ENCODE data around the gene TFR2. TPM values are rescaled to one million over a fixed set of nuclear protein-coding genes. Genes with fewer than 3 reads are reported as not detected.

The TFR2 gene
- total and polyA plus RNA-seq, 11 donors = 0.08 to 0.59 (median 0.40) TPM; not detected in 5

DNA sequence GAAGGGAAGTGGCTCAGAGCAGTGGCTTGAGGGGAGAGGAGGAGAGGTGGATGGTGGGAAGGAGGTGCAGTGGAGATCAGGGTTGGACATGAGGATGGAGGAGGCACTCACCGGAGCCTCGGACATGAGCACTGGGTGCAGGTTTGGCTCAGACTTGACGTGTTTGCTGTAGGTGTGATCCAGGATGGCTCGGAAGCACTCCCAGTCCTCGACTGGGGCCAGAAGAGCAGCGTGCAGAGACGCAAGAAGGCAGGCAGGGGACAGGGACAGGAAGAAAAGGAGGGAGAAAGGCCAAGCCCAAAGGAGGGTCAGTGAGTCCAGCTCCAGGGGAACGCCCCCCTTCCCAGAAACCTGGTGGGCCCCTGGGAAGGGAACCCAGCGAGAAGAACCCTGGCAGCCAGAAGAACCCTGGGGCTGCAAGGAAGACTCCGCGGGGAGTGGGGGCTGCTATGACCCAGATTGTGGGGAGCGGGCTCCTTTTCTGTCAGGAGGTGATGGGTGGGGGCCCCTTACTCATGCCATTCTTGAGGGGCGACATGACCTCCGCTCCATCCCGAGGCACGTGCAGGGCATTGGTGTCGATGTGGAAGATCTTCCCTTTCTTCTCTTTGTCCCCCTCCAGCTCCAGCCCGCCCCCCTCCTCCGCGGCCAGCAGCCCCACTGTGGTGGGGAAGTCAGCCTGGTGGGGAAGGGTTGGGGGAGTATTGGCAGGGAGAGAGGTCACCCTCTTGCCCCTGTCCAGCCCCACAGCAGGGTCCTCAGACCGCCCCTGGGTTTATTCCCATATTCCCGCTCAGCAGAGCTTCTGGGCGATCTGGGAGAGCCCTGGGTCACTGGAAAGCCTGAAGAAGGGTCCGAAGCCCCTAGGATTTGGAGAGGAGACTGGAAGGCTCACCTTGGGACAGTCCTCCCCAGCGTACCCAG lies 13.8 kb upstream of the TFR2 start:
- WGBS, 4 donors = 42 to 55% (median 54%) methylated on average over 25 of the region's 25 CpGs
- intact Hi-C loops (cut with DNase I) = loop anchor here in 1 of 10 donors (1.0 kb wide), 1 partner anchor 14 kb away; no protein-coding TSS in a partner anchor
- DNase-seq = no peak
- H3K27me3 ChIP-seq = peaks cover 16 to 82% (median 37%) of the 10 kb centered on the region in 9 donors
- no peak overlapping the region for H3K27ac ChIP-seq
- no peak for TF ChIP-seq POLR2A (IDR thresholded peaks at IDR 0.05)
- TF ChIP-seq, protein P1, sequence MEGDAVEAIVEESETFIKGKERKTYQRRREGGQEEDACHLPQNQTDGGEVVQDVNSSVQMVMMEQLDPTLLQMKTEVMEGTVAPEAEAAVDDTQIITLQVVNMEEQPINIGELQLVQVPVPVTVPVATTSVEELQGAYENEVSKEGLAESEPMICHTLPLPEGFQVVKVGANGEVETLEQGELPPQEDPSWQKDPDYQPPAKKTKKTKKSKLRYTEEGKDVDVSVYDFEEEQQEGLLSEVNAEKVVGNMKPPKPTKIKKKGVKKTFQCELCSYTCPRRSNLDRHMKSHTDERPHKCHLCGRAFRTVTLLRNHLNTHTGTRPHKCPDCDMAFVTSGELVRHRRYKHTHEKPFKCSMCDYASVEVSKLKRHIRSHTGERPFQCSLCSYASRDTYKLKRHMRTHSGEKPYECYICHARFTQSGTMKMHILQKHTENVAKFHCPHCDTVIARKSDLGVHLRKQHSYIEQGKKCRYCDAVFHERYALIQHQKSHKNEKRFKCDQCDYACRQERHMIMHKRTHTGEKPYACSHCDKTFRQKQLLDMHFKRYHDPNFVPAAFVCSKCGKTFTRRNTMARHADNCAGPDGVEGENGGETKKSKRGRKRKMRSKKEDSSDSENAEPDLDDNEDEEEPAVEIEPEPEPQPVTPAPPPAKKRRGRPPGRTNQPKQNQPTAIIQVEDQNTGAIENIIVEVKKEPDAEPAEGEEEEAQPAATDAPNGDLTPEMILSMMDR (IDR thresholded peaks at IDR 0.05) = no peak
- no peaks in the 10 kb centered on the region for H3K9me3 ChIP-seq
- ATAC-seq = no peak
- peaks cover 0 to 7% (median 0%) of the 10 kb centered on the region in 12 donors for H3K4me1 ChIP-seq
- no peak overlapping the region for H3K4me3 ChIP-seq
- H3K36me3 ChIP-seq = no peaks in the 10 kb centered on the region

DNA sequence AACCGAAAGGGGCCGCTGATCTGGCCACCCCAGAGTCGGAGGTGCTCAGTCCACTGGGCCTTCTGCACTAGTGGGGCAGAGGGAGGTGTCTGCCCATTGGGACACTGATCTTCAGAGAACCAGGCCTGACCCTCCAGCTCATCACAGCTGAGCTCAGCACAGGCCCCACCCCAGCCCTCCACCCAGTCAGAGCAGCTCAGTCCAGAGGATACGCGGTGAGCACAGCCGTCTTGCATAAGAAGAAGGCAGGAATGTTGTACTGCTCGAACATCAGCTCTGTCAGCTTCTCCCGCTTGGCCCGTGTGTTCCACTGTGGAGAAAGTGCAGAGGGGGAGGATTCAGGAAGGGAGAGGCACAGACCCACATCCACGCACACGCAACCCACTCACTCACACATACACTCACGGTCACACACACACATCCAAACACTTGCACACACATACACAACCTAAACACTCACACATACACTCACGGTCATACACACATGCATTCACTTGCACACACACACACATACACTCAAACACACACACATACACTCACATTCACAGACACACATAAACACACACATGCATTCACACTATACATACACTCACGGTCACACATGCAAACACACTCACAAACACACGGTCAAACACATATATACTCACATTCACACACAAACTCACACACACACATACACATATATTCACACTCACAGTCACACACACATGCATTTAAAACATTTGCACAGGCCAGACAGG lies 8.6 kb upstream of the TFR2 start:
- Histone ChIP-seq H3K9me3 (no peaks in the 10 kb centered on the region), H3K27ac (no peak overlapping the region), H3K4me3 (no peak overlapping the region), H3K36me3 (no peaks in the 10 kb centered on the region), H3K4me1 (no peaks in the 10 kb centered on the region), H3K27me3 (peaks cover 4 to 56% (median 20%) of the 10 kb centered on the region in 9 donors)
- ATAC-seq = no peak
- intact Hi-C loops (cut with DNase I) = no loop called here
- DNase-seq = no peak
- TF ChIP-seq, protein P1 (IDR thresholded peaks at IDR 0.05) = no peak
- TF ChIP-seq POLR2A (IDR thresholded peaks at IDR 0.05) = no peak
- WGBS, 4 donors = 68 to 81% (median 75%) methylated on average over 12 to 15 of the region's 15 CpGs

DNA sequence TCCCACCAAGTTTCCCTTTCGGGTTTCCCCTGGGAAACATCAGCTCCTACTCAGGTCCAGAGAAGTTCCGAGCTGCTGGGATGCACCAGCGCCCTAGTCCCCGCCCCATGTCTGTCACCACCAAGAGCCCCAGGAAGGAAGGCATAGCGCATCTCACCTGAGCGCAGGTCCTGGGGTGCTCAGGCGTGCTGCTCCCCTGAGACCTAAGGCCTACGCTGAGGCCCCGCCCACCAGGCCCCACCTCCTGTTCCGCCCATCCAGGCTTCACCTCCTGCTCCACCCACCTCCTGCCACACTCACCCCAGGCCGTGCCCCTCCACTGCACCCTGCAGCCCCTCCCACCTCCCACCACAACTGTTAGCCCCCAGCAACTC lies 1.2 kb upstream of the TFR2 start:
- peaks cover 0 to 49% (median 14%) of the 10 kb centered on the region in 9 donors for H3K27me3 ChIP-seq
- DNase-seq (no peak), ATAC-seq (no peak)
- no peak overlapping the region for H3K27ac ChIP-seq
- no peaks in the 10 kb centered on the region for H3K9me3 ChIP-seq
- no peaks in the 10 kb centered on the region for H3K36me3 ChIP-seq
- 47 to 57% (median 51%) methylated on average over 10 to 11 of the region's 11 CpGs for WGBS, 4 donors
- TF ChIP-seq, protein P1 (IDR thresholded peaks at IDR 0.05) = no peak
- no peak for TF ChIP-seq POLR2A (IDR thresholded peaks at IDR 0.05)
- H3K4me3 ChIP-seq = no peak overlapping the region
- H3K4me1 ChIP-seq = no peaks in the 10 kb centered on the region
- intact Hi-C loops (cut with DNase I) = loop anchor here in 1 of 10 donors (5.0 kb wide), 1 partner anchor 410 kb away; no protein-coding TSS in a partner anchor

Data from heart left ventricle (tissue), 16 donors.